Vagina (tissue), 2 donors: ENCODE data around the gene SAMD4B.

Source experiments
- POLR2A ChIP-seq, 2 donors: fragments of 450-650 bp; IDR thresholded peaks; one replicate each; pipeline ENCODE4 v1.6.1; 2017; ENCODE audit warnings: antibody characterized with exemption in 2 of 2, mild to moderate bottlenecking in 2 of 2, moderate library complexity in 2 of 2
- POLR2AphosphoS5 ChIP-seq, 2 donors: sonication (generic); formaldehyde crosslinking; IDR thresholded peaks; one replicate each; pipeline ENCODE4 v1.9.0; 2017; ENCODE audit warnings: antibody characterized with exemption in 2 of 2, mild to moderate bottlenecking in 2 of 2, low read depth in 1 of 2; ENCODE audit not compliant: insufficient read depth in 1 of 2
- TF ChIP-seq, protein P1 (sequence below), 3 experiments: fragments of 450-650 bp in 2 of 3; fragments of 200-600 bp in 1 of 3; sonication (generic) in 1 of 3; IDR thresholded peaks; one replicate each; pipeline ENCODE4 v1.5.1; 2017 to 2019; ENCODE audit warnings: antibody characterized with exemption in 3 of 3, mild to moderate bottlenecking in 2 of 3, moderate library complexity in 2 of 3

DNA sequence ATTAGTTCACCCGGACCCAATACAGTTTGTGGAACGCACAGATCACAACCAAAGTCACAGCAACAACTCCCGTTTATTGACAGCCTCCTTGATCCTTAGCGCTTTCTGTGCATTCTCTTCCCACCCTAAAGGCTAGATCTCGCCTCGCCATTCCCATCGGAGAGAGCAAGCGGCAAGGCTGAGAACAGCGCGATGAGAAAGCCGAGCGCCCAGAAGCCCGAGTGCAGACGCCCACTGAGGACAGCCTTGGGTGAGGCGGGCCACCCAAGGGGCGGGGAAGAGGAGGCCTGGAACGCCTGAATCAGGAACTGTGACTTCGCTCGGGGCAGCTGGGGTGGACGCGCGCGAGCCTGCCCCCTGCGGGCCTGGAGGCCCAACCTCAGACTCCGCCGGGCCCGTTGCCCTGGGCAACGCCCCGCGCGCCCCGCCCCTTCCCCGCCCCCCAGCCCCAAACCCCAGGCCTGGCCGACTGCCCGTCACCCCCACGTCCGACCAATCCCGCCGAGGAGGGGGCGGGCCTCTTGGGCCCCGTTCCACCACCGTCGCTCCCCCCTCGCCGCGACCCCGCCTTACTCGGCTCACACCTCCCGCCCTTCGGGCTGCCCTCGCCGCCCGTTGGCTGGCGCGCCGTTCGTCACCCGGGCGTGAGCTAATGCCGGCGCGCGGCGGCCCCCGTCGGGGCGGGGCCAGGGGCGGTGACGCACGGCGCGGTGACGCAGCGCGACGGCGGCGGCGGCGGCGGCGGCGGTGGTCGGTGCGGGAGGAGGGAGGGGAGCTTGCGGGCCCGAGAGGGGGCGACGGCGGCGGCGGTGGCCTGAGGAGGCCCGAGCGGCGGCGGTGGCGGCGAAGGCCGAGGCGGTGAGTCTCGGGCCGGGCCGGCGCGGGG lies at the start of gene SAMD4B:
- TF ChIP-seq, protein P1, sequence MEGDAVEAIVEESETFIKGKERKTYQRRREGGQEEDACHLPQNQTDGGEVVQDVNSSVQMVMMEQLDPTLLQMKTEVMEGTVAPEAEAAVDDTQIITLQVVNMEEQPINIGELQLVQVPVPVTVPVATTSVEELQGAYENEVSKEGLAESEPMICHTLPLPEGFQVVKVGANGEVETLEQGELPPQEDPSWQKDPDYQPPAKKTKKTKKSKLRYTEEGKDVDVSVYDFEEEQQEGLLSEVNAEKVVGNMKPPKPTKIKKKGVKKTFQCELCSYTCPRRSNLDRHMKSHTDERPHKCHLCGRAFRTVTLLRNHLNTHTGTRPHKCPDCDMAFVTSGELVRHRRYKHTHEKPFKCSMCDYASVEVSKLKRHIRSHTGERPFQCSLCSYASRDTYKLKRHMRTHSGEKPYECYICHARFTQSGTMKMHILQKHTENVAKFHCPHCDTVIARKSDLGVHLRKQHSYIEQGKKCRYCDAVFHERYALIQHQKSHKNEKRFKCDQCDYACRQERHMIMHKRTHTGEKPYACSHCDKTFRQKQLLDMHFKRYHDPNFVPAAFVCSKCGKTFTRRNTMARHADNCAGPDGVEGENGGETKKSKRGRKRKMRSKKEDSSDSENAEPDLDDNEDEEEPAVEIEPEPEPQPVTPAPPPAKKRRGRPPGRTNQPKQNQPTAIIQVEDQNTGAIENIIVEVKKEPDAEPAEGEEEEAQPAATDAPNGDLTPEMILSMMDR (IDR thresholded peaks at IDR 0.05) = peak; percentile 50 to 82 (median 71)
- peak in 1 of 2 donors; percentile 95 for TF ChIP-seq POLR2A (IDR thresholded peaks at IDR 0.05)
- peak; percentile 86 to 94 for TF ChIP-seq POLR2AphosphoS5 (IDR thresholded peaks at IDR 0.05; ENCODE audit: insufficient read depth in 1 of 2, low read depth in 1 of 2)
